ENCODE results near the gene ATF4.

The ATF4 gene

GRCh38 chr22:39567135-39567946 lies 47.0 kb downstream of the ATF4 start:
- TF ChIP-seq PATZ1 (CRISPR knock-in tag; IDR thresholded peaks at IDR 0.05; ENCODE audit: borderline replicate concordance) (no peak), CREB5 (CRISPR knock-in tag; IDR thresholded peaks at IDR 0.05; ENCODE audit: low read depth) (no peak), RARB (CRISPR knock-in tag; IDR thresholded peaks at IDR 0.05) (no peak), ZNF565 (CRISPR knock-in tag; conservative IDR thresholded peaks at IDR 0.05; ENCODE audit: low read depth) (no peak), CSRNP3 (CRISPR knock-in tag; IDR thresholded peaks at IDR 0.05) (no peak), POU6F1 (CRISPR knock-in tag; IDR thresholded peaks at IDR 0.05; ENCODE audit: borderline replicate concordance, low read depth) (no peak), ESRRG (CRISPR knock-in tag; IDR thresholded peaks at IDR 0.05) (no peak), ZNF70 (CRISPR knock-in tag; IDR thresholded peaks at IDR 0.05) (no peak), ZFP30 (CRISPR knock-in tag; IDR thresholded peaks at IDR 0.05) (no peak), BACH2 (CRISPR knock-in tag; IDR thresholded peaks at IDR 0.05; ENCODE audit: borderline replicate concordance) (no peak), SNAI2 (CRISPR knock-in tag; IDR thresholded peaks at IDR 0.05) (no peak), ISL1 (CRISPR knock-in tag; IDR thresholded peaks at IDR 0.05) (no peak), ZC3H10 (CRISPR knock-in tag; IDR thresholded peaks at IDR 0.05) (no peak), PPARA (CRISPR knock-in tag; IDR thresholded peaks at IDR 0.05; ENCODE audit: borderline replicate concordance) (no peak), OSR1 (CRISPR knock-in tag; IDR thresholded peaks at IDR 0.05) (no peak), TCF4 (CRISPR knock-in tag; IDR thresholded peaks at IDR 0.05; ENCODE audit: borderline replicate concordance) (no peak), CSDC2 (CRISPR knock-in tag; IDR thresholded peaks at IDR 0.05) (no peak), GLIS3 (CRISPR knock-in tag; IDR thresholded peaks at IDR 0.05) (no peak)
- ATAC-seq = no peak

GRCh38 chr22:39568278-39568981 lies 48.1 kb downstream of the ATF4 start:
- ATAC-seq = no peak
- TF ChIP-seq POU6F1 (CRISPR knock-in tag; IDR thresholded peaks at IDR 0.05; ENCODE audit: borderline replicate concordance, low read depth) (no peak), RARB (CRISPR knock-in tag; IDR thresholded peaks at IDR 0.05) (no peak), ISL1 (CRISPR knock-in tag; IDR thresholded peaks at IDR 0.05) (no peak), PATZ1 (CRISPR knock-in tag; IDR thresholded peaks at IDR 0.05; ENCODE audit: borderline replicate concordance) (no peak), ZNF565 (CRISPR knock-in tag; conservative IDR thresholded peaks at IDR 0.05; ENCODE audit: low read depth) (no peak), ZFP3 (CRISPR knock-in tag; IDR thresholded peaks at IDR 0.05) (no peak), SNAI2 (CRISPR knock-in tag; IDR thresholded peaks at IDR 0.05) (no peak), ZNF70 (CRISPR knock-in tag; IDR thresholded peaks at IDR 0.05) (no peak), CSDC2 (CRISPR knock-in tag; IDR thresholded peaks at IDR 0.05) (no peak), CSRNP3 (CRISPR knock-in tag; IDR thresholded peaks at IDR 0.05) (no peak), ESRRG (CRISPR knock-in tag; IDR thresholded peaks at IDR 0.05) (no peak)
